ENCODE data around the gene FFAR1.
"Not testable (repeated sequence)": the region's sequence is repeated elsewhere in the genome, so short reads cannot be mapped to it uniquely, and the experiment has no call there.

FFAR1 gene

DNA sequence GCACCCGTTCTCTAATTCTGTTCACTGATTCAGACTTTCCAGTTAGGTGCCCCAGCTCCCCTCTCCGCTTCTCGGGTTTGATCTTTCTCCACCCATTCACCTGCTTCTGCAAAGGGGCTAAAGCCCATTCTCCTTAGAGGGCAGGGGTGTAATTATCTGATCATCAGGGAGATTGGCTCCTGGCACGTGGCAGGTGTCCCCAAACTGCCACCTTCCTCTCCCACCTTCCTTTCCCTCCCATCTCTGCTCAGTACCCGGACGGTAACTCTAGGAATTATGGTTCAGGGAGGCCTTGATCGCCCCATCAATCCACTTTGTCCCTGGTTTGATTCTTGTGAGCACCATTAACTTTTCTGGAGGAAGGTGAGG is 212 bp downstream of the FFAR1 start:
- no peaks in the 10 kb centered on the region for H3K27me3 Mint-ChIP-seq
- H3K27ac Mint-ChIP-seq = peak overlapping the region; percentile 94

GRCh38 chr19:35348911-35349611 is 1.4 kb downstream of the FFAR1 start:
- H3K9me3 Mint-ChIP-seq = no peaks in the 10 kb centered on the region
- peak overlapping the region; percentile 14 for H3K27ac Mint-ChIP-seq
- H3K27me3 Mint-ChIP-seq = no peaks in the 10 kb centered on the region
- no peak overlapping the region for H3K4me3 Mint-ChIP-seq
- no peaks in the 10 kb centered on the region for H3K36me3 Mint-ChIP-seq
- H3K4me1 Mint-ChIP-seq = peaks cover 33% of the 10 kb centered on the region

More for the DNA sequence above, 212 bp downstream of the FFAR1 start:
- peaks cover 32% of the 10 kb centered on the region for H3K4me1 Mint-ChIP-seq
- no peaks in the 10 kb centered on the region for H3K9me3 Mint-ChIP-seq
- H3K4me3 Mint-ChIP-seq = peak overlapping the region; percentile 73
- H3K36me3 Mint-ChIP-seq = no peaks in the 10 kb centered on the region

DNA sequence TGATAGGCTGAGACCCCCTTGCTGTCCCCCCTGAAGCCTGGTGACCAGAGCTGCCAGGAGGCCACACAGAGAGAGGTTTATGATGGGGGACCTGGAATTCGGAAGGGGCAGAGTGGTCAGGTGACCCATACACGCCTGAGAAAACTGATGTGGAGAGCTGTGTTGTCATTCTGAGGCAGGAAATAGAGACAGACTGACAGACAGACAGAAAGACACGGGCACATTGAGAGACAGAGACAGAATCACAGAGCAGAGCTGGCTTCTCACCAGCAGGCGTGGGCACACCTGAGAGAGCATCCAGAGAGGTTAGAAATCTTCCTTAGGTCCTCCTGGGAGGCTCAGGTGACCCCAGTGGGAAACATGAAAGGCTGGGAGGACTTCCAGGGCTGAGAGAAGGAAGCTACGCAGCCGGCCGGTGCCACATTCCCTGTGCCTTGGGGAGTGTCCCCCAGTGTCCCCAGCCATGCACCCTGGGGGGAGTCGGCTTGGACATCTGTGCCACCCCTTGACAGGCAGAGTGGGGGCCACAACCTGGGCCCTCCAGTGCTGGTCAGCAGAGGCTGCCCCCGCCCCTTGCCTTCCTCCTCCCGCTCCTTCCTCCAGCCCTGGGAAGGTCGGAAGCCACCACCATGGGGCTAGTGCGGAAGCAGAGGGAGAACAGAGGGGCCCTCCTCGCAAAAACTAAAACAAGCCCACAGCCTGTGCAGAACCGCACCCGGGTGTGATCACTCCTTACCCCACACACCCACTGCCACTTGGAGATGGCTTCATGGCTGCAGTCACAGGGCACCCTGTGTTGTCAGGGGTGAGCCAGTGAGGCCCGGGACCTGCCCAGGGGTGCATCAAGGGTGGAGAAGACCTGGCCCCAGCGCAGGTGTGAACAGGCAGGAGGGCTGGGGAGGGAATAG is 2.2 kb downstream of the FFAR1 start:
- Mint-ChIP-seq H3K36me3 (no peaks in the 10 kb centered on the region), H3K27me3 (no peaks in the 10 kb centered on the region), H3K4me1 (peaks cover 33% of the 10 kb centered on the region), H3K4me3 (no peak overlapping the region), H3K27ac (peak overlapping the region; percentile 14), H3K9me3 (no peaks in the 10 kb centered on the region)

- no peaks in the 10 kb centered on the region for H3K27me3 Mint-ChIP-seq
- H3K27ac Mint-ChIP-seq = peak overlapping the region; percentile 30
- H3K4me3 Mint-ChIP-seq = no peak overlapping the region
- no peaks in the 10 kb centered on the region for H3K9me3 Mint-ChIP-seq
- H3K4me1 Mint-ChIP-seq = peaks cover 32% of the 10 kb centered on the region
- H3K36me3 Mint-ChIP-seq = no peaks in the 10 kb centered on the region
Observed at GRCh38 chr19:35350591-35350990, 2.9 kb downstream of the FFAR1 start.

DNA sequence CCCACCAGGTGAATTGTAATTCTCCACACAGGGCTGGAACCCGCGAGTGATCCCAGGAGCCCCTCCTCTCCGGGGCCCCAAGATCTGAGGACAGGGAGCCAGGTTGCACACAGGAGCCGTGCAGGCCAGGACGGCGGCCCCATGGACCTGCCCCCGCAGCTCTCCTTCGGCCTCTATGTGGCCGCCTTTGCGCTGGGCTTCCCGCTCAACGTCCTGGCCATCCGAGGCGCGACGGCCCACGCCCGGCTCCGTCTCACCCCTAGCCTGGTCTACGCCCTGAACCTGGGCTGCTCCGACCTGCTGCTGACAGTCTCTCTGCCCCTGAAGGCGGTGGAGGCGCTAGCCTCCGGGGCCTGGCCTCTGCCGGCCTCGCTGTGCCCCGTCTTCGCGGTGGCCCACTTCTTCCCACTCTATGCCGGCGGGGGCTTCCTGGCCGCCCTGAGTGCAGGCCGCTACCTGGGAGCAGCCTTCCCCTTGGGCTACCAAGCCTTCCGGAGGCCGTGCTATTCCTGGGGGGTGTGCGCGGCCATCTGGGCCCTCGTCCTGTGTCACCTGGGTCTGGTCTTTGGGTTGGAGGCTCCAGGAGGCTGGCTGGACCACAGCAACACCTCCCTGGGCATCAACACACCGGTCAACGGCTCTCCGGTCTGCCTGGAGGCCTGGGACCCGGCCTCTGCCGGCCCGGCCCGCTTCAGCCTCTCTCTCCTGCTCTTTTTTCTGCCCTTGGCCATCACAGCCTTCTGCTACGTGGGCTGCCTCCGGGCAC is 3.9 kb downstream of the FFAR1 start:
- no peak overlapping the region for H3K4me3 Mint-ChIP-seq
- H3K4me1 Mint-ChIP-seq = peaks cover 22% of the 10 kb centered on the region
- H3K27me3 Mint-ChIP-seq = no peaks in the 10 kb centered on the region
- H3K27ac Mint-ChIP-seq = no peak overlapping the region
- H3K9me3 Mint-ChIP-seq = no peaks in the 10 kb centered on the region
- H3K36me3 Mint-ChIP-seq = no peaks in the 10 kb centered on the region

- Mint-ChIP-seq H3K4me3 (no peak overlapping the region), H3K27ac (no peak overlapping the region), H3K9me3 (no peaks in the 10 kb centered on the region), H3K36me3 (no peaks in the 10 kb centered on the region), H3K4me1 (peaks cover 17% of the 10 kb centered on the region), H3K27me3 (no peaks in the 10 kb centered on the region)
Observed at GRCh38 chr19:35352177-35352447, 4.4 kb downstream of the FFAR1 start.

DNA sequence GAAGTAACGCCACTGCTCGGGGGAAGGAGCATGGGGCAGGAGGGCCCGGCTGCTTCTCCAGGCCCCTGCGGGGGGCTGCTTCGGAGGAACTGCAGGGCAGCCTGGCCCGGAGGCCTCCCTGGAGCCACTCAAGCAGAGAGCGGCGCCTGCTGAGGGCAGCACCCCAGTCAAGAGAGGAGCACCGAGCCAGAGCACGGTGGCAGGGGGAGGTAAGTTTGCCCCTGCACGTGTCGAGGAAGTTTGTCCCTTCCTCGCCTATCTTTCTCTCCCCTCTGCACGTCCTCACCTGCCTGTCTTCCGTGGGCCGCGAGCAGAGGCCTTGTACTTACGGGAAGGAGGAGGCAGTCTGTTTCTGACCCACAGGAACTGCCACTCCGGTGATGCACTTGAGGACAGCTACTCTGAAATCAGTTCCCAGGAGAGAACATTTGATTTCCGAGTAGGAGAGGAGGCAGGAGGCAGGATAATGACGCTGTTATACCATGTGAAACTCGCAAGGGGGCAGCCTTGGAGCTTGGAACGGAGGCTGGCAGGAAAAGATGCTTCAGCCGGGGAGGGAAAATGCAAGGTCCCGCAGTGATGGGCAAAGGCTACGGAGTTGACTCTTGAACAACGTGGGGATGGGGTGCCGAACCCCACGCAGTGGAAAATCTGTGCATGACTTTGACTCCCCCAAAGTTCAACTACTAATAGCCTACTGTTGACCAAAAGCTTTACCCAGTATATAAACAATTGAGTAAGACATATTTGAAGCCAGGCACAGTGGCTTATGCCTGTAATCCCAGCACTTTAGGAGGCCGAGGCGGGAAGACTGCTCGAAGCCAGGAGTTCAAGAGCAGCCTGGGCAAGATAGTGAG is 5.0 kb downstream of the FFAR1 start:
- H3K27me3 Mint-ChIP-seq = no peaks in the 10 kb centered on the region
- H3K4me1 Mint-ChIP-seq = peaks cover 11% of the 10 kb centered on the region
- no peaks in the 10 kb centered on the region for H3K9me3 Mint-ChIP-seq
- no peak overlapping the region for H3K27ac Mint-ChIP-seq
- no peak overlapping the region for H3K4me3 Mint-ChIP-seq
- no peaks in the 10 kb centered on the region for H3K36me3 Mint-ChIP-seq

DNA sequence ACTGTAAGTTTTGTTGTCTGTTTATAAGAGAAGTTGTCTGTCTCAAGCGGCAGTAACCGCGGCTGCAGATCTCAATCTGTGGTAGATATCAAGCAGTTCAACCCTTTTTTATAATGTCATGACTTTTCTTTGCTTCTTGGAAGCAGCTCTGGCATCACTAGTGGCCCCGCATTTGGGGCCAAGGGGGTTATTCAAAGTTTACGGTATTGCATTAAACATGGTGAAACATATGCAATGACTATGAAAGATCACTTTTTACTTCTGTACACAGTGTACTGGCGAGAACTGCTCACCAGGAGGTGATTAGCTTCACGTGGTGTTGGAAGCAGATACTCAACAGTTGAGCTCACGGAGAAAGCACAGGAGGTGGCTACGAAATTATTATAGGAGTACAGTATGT is 5.9 kb downstream of the FFAR1 start:
- Mint-ChIP-seq H3K4me1 (peaks cover 13% of the 10 kb centered on the region), H3K9me3 (no peaks in the 10 kb centered on the region), H3K4me3 (no peak overlapping the region), H3K27ac (no peak overlapping the region), H3K36me3 (no peaks in the 10 kb centered on the region), H3K27me3 (no peaks in the 10 kb centered on the region)

DNA sequence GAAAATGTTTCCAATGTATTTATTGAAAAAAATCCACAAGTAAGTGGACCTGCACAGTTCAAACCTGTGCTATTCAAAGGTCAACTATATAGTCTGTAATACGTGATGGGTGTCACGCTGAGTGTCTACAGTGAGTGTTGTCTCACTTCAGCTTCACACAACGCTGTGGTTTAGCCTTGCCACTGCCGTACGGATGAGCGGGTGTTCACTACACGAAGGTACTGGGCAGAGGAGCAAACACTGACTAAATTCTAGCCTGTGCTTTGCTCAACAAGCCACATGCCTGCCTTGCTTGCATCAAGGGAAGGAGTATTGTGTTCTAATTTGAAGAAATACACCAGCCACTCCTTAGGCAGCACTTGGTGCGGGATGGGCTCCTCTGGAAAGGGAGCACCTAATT is 7.2 kb downstream of the FFAR1 start:
- Mint-ChIP-seq H3K27ac (no peak overlapping the region), H3K9me3 (no peaks in the 10 kb centered on the region), H3K36me3 (no peaks in the 10 kb centered on the region), H3K4me1 (peaks cover 13% of the 10 kb centered on the region), H3K27me3 (no peaks in the 10 kb centered on the region), H3K4me3 (no peak overlapping the region)

- H3K36me3 Mint-ChIP-seq = no peaks in the 10 kb centered on the region
- no peaks in the 10 kb centered on the region for H3K9me3 Mint-ChIP-seq
- H3K27ac Mint-ChIP-seq = no peak overlapping the region
- peaks cover 13% of the 10 kb centered on the region for H3K4me1 Mint-ChIP-seq
- H3K4me3 Mint-ChIP-seq = no peak overlapping the region
- H3K27me3 Mint-ChIP-seq = no peaks in the 10 kb centered on the region
Observed at GRCh38 chr19:35355791-35356460, 8.2 kb downstream of the FFAR1 start.

GRCh38 chr19:35357867-35358573 is 10.3 kb downstream of the FFAR1 start, which contains the start of gene FFAR3:
TSS of gene FFAR3 (plus strand) at chr19:35358460. CDS start at chr19:35358891, 431 bp downstream.
- peaks cover 8% of the 10 kb centered on the region for H3K4me1 Mint-ChIP-seq
- no peaks in the 10 kb centered on the region for H3K27me3 Mint-ChIP-seq
- peak within 1 kb of the TSS; percentile 45 for H3K4me3 Mint-ChIP-seq
- H3K9me3 Mint-ChIP-seq = no peaks in the 10 kb centered on the region
- no peaks in the 10 kb centered on the region for H3K36me3 Mint-ChIP-seq
- no peak within 1 kb of the TSS for H3K27ac Mint-ChIP-seq

- H3K9me3 Mint-ChIP-seq, H3K27me3 Mint-ChIP-seq, H3K4me3 Mint-ChIP-seq, H3K27ac Mint-ChIP-seq, H3K36me3 Mint-ChIP-seq, H3K4me1 Mint-ChIP-seq: not testable (repeated sequence)
Observed at GRCh38 chr19:35358834-35359233, 11.1 kb downstream of the FFAR1 start.

GRCh38 chr19:35359395-35359794 is 11.7 kb downstream of the FFAR1 start:
- not testable (repeated sequence) for H3K27ac Mint-ChIP-seq, H3K27me3 Mint-ChIP-seq, H3K4me3 Mint-ChIP-seq, H3K4me1 Mint-ChIP-seq, H3K36me3 Mint-ChIP-seq, H3K9me3 Mint-ChIP-seq

GRCh38 chr19:35360081-35360480 is 12.4 kb downstream of the FFAR1 start:
- H3K27ac Mint-ChIP-seq, H3K9me3 Mint-ChIP-seq, H3K4me3 Mint-ChIP-seq, H3K4me1 Mint-ChIP-seq, H3K27me3 Mint-ChIP-seq, H3K36me3 Mint-ChIP-seq: not testable (repeated sequence)
